Measurements from ENCODE around the gene IL9R.
"Not testable (repeated sequence)": the region's sequence is repeated elsewhere in the genome, so short reads cannot be mapped to it uniquely, and the experiment has no call there.

DNA sequence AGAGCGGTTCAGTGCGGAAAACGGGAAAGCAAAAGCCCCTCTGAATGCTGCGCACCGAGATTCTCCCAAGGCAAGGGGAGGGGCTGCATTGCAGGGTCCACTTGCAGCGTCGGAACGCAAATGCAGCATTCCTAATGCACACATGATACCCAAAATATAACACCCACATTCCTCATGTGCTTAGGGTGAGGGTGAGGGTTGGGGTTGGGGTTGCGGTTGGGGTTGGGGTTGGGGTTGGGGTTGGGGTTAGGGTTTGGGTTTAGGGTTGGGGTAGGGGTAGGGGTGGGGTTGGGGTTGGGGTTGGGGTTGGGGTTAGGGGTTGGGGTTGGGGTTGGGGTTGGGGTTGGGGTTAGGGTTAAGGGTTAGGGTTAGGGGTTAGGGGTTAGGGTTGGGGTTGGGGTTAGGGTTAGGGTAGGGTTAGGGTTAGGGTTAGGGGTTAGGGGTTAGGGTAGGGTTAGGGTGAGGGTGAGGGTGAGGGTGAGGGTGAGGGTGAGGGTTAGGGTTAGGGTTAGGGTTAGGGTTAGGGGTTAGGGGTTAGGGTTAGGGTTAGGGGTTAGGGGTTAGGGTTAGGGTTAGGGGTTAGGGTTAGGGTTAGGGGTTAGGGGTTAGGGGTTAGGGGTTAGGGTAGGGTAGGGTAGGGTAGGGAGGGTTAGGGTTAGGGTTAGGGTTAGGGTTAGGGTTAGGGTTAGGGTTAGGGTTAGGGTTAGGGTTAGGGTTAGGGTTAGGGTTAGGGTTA, 32.4 kb downstream of the IL9R start:
- TF ChIP-seq, protein P1, sequence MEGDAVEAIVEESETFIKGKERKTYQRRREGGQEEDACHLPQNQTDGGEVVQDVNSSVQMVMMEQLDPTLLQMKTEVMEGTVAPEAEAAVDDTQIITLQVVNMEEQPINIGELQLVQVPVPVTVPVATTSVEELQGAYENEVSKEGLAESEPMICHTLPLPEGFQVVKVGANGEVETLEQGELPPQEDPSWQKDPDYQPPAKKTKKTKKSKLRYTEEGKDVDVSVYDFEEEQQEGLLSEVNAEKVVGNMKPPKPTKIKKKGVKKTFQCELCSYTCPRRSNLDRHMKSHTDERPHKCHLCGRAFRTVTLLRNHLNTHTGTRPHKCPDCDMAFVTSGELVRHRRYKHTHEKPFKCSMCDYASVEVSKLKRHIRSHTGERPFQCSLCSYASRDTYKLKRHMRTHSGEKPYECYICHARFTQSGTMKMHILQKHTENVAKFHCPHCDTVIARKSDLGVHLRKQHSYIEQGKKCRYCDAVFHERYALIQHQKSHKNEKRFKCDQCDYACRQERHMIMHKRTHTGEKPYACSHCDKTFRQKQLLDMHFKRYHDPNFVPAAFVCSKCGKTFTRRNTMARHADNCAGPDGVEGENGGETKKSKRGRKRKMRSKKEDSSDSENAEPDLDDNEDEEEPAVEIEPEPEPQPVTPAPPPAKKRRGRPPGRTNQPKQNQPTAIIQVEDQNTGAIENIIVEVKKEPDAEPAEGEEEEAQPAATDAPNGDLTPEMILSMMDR (conservative IDR thresholded peaks at IDR 0.05; ENCODE audit: low read length), result not testable (repeated sequence)
- not testable (repeated sequence) for TF ChIP-seq EZH2phosphoT487 (IDR thresholded peaks at IDR 0.05; ENCODE audit: borderline replicate concordance)
